GM15510 (cell line): ENCODE data around the gene HES4.
A peak's percentile ranks its signal among the peaks of the same experiment; 100 is the strongest.

ENCODE experiments used
- POLR2A ChIP-seq: IDR thresholded peaks from 3 replicates; pipeline ENCODE4 v1.6.1; 2011; ENCODE audit warnings: borderline replicate concordance; ENCODE audit not compliant: insufficient read length; ENCODE audit errors: extremely low read depth

The HES4 gene

GRCh38 chr1:1024771-1025699 lies 25.1 kb upstream of the HES4 start:
- TF ChIP-seq POLR2A = no peak

- TF ChIP-seq POLR2A = no peak
Observed at GRCh38 chr1:1024149-1024770, 24.4 kb upstream of the HES4 start.

GRCh38 chr1:1023700-1024099 lies 23.8 kb upstream of the HES4 start:
- no peak for TF ChIP-seq POLR2A

- no peak for TF ChIP-seq POLR2A
Observed at GRCh38 chr1:1022302-1023009, 22.6 kb upstream of the HES4 start.

- TF ChIP-seq POLR2A = no peak
Observed at GRCh38 chr1:1021920-1022259, 22.0 kb upstream of the HES4 start.

- no peak for TF ChIP-seq POLR2A
Observed at GRCh38 chr1:1021010-1021919, 21.4 kb upstream of the HES4 start.

GRCh38 chr1:1020415-1021009 lies 20.6 kb upstream of the HES4 start:
- no peak for TF ChIP-seq POLR2A

- TF ChIP-seq POLR2A = peak; percentile 55
Observed at GRCh38 chr1:1020000-1020404, 20.1 kb upstream of the HES4 start, which contains the start of gene AGRN. Gene AGRN (plus strand): TSS chr1:1020120. CDS start chr1:1020173, 53 bp downstream.

GRCh38 chr1:1019122-1019999 lies 19.5 kb upstream of the HES4 start:
- peak; percentile 14 for TF ChIP-seq POLR2A

- no peak for TF ChIP-seq POLR2A
Observed at GRCh38 chr1:1014799-1015681, 15.1 kb upstream of the HES4 start.

GRCh38 chr1:1013922-1014648 lies 14.2 kb upstream of the HES4 start:
- peak; percentile 15 for TF ChIP-seq POLR2A
